HFFc6 (cell line): ENCODE data around the gene ADGRV1. TPM values are rescaled to one million over a fixed set of nuclear protein-coding genes. Genes with fewer than 3 reads are reported as not detected.

Source experiments
- DNase-seq: peaks from one replicate; pipeline ENCODE4 v3.0.0-alpha.2; 2018
- H3K27ac Mint-ChIP-seq: 2 replicates; pipeline ENCODE4 v1.8.0; 2020; ENCODE audit warnings: mild to moderate bottlenecking, mixed read lengths
- H3K27me3 Mint-ChIP-seq: 2 replicates; pipeline ENCODE4 v1.8.0; 2021; ENCODE audit warnings: mild to moderate bottlenecking, moderate library complexity, mixed read lengths; ENCODE audit not compliant: insufficient read depth
- H3K36me3 Mint-ChIP-seq: 2 replicates; pipeline ENCODE4 v1.8.0; 2021; ENCODE audit warnings: low read depth, mixed read lengths
- H3K4me1 Mint-ChIP-seq: 2 replicates; pipeline ENCODE4 v1.8.0; 2020; ENCODE audit warnings: low read depth, mixed read lengths
- H3K4me3 Mint-ChIP-seq: 2 replicates; pipeline ENCODE4 v1.8.0; 2020; ENCODE audit warnings: mild to moderate bottlenecking, moderate library complexity, mixed read lengths
- H3K9me3 Mint-ChIP-seq: 2 replicates; pipeline ENCODE4 v1.8.0; 2020; ENCODE audit warnings: mild to moderate bottlenecking, mixed read lengths
- total RNA-seq, 6 experiments: library from RNA; stranded (reverse); fragmentation: NEBNext Ultra II Directional; extraction: Animal tissue kit (Norgen Biotek cat#: 25700); gene quantifications; 2 replicates in 1 of 6; 3 replicates in 5 of 6; pipeline ENCODE4 v1.2.3, GENCODE V29; 2021
- TF ChIP-seq, protein P1 (sequence below): fragments of 200-600 bp; sonication (generic); IDR thresholded peaks from 2 replicates; pipeline ENCODE4 v1.5.0; 2021; ENCODE audit warnings: antibody characterized with exemption, mild to moderate bottlenecking

Gene ADGRV1
- total RNA-seq, 6 experiments from 2014 or later: not detected

DNA sequence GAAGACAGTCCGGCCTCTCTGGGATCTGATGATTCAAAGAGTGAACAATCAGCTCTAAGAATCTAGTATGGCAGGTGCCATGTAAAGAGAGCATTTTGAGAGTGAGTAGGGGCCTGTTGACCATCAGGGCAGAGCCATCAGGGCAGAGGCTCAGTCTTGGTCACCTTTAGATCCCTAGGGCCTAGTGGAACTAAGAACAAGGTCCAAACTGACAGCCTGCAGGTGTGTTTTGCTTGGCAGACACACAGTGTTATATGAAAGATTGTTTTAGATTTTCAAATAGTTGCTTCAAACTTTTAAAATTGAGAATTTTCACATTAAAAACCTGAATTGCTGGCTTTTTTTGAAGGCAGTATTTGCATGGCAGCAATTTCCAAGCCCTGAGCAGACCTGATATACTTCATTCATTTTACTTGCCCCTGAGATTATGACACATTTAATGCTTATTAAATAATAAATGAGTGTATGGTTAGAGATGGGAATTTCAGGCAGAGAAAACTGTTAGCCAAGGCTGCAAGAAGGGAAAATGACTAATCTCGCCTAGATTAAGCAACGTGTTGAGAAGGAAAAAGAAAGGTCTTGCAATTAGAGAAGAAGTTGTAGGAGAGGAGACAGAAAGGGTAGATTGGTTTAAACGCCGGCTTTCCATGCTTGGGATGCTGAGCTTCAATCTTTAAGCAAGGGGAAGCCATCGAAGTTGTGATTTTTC lies 544.9 kb downstream of the ADGRV1 start:
- Mint-ChIP-seq H3K27me3 (peaks cover 2% of the 10 kb centered on the region), H3K4me3 (no peak overlapping the region), H3K9me3 (no peaks in the 10 kb centered on the region), H3K4me1 (peaks cover 6% of the 10 kb centered on the region; the same call in 1 of the 2 replicates), H3K36me3 (no peaks in the 10 kb centered on the region), H3K27ac (no peak overlapping the region)
- no peak for DNase-seq
- TF ChIP-seq, protein P1, sequence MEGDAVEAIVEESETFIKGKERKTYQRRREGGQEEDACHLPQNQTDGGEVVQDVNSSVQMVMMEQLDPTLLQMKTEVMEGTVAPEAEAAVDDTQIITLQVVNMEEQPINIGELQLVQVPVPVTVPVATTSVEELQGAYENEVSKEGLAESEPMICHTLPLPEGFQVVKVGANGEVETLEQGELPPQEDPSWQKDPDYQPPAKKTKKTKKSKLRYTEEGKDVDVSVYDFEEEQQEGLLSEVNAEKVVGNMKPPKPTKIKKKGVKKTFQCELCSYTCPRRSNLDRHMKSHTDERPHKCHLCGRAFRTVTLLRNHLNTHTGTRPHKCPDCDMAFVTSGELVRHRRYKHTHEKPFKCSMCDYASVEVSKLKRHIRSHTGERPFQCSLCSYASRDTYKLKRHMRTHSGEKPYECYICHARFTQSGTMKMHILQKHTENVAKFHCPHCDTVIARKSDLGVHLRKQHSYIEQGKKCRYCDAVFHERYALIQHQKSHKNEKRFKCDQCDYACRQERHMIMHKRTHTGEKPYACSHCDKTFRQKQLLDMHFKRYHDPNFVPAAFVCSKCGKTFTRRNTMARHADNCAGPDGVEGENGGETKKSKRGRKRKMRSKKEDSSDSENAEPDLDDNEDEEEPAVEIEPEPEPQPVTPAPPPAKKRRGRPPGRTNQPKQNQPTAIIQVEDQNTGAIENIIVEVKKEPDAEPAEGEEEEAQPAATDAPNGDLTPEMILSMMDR: no peak

DNA sequence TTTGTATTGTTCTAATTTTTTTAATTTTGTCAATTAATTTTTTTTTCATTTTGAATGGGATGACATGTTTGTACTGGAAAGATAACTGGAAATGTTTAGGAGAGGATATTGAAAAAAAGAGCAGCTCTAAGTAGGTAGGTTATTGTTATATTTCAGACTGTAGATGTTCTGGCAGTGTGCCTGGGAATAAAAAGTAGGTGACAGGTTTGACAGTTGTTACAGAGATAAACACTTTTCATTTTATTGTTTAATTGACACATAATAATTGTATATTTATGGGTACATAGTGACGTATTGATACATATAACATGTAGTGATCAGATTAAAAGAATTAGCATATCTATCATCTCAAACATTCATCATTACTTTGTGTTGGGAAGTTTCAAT lies 545.5 kb downstream of the ADGRV1 start:
- Mint-ChIP-seq H3K9me3 (no peaks in the 10 kb centered on the region), H3K4me3 (no peak overlapping the region), H3K27me3 (peaks cover 2% of the 10 kb centered on the region), H3K4me1 (peaks cover 6% of the 10 kb centered on the region; the same call in 1 of the 2 replicates), H3K27ac (no peak overlapping the region), H3K36me3 (no peaks in the 10 kb centered on the region)
- no peak for DNase-seq
- TF ChIP-seq, protein P1: no peak

- H3K4me3 Mint-ChIP-seq: no peak overlapping the region
- no peaks in the 10 kb centered on the region for H3K9me3 Mint-ChIP-seq
- DNase-seq: no peak
- peaks cover 9% of the 10 kb centered on the region for H3K4me1 Mint-ChIP-seq
- no peaks in the 10 kb centered on the region for H3K27me3 Mint-ChIP-seq
- H3K36me3 Mint-ChIP-seq: no peaks in the 10 kb centered on the region
- H3K27ac Mint-ChIP-seq: no peak overlapping the region
- TF ChIP-seq, protein P1: no peak
Observed at GRCh38 chr5:91106842-91107511, 548.4 kb downstream of the ADGRV1 start.

- TF ChIP-seq, protein P1: no peak; the same call in 1 of the 2 replicates
- Mint-ChIP-seq H3K9me3 (no peaks in the 10 kb centered on the region), H3K36me3 (no peaks in the 10 kb centered on the region), H3K27me3 (no peaks in the 10 kb centered on the region), H3K4me3 (no peak overlapping the region), H3K4me1 (peaks cover 9% of the 10 kb centered on the region; the same call in 1 of the 2 replicates), H3K27ac (no peak overlapping the region)
- no peak for DNase-seq
Observed at GRCh38 chr5:91109634-91110033, 551.0 kb downstream of the ADGRV1 start.

DNA sequence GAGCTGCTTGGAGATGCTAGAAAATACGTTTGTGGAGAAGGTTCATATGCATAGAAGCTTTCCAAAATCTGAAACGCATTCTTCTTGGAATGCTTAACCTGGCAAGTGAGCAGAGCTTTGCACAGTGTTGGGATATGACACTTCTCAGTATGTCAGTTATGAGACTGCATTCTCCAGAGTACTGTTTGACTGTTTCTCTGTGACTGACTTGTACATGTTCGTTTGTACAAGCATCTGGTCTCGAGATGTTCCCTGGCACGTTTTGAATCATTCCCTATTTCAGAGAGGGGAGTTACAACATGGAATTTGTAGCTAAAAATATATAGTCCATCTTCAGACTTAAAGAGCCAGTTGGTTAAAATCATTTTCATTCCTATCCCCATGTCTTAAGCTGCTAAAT lies 552.1 kb downstream of the ADGRV1 start:
- Mint-ChIP-seq H3K27ac (no peak overlapping the region), H3K36me3 (no peaks in the 10 kb centered on the region), H3K4me3 (no peak overlapping the region), H3K9me3 (no peaks in the 10 kb centered on the region), H3K27me3 (no peaks in the 10 kb centered on the region), H3K4me1 (peaks cover 9% of the 10 kb centered on the region; the same call in 1 of the 2 replicates)
- DNase-seq: no peak
- TF ChIP-seq, protein P1: no peak
